VCaP (cell line): ENCODE data around the gene YARS2.
"Not testable (repeated sequence)": the region's sequence is repeated elsewhere in the genome, so short reads cannot be mapped to it uniquely, and the experiment has no call there.

Experiments
- H3K27ac ChIP-seq: fragments of 450-650 bp; 2 replicates; pipeline ENCODE4 v1.5.1; 2017
- TF ChIP-seq, protein P1 (sequence below): fragments of 450-650 bp; conservative IDR thresholded peaks from 2 replicates; pipeline ENCODE4 v1.5.1; 2017; ENCODE audit warnings: mild to moderate bottlenecking, moderate library complexity

Gene YARS2

DNA sequence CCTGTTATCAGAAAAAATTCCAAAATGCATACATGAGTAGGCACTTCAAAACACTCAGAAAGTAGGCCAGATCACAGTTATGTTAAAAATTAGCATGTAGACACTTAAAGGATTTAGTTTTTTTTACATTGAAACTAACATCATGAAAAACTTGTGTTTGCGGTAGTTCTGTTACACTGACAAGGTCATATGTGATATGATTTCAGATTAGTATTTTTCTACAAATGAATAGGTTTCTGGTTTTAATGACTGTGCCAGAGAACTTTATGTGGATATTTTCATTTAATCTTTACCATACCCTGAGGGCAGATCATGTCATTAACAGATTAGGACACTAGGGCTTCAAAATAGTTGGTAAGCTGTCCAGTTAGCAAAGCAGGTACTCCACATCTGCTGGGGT is 20.7 kb downstream of the YARS2 start:
- TF ChIP-seq, protein P1, sequence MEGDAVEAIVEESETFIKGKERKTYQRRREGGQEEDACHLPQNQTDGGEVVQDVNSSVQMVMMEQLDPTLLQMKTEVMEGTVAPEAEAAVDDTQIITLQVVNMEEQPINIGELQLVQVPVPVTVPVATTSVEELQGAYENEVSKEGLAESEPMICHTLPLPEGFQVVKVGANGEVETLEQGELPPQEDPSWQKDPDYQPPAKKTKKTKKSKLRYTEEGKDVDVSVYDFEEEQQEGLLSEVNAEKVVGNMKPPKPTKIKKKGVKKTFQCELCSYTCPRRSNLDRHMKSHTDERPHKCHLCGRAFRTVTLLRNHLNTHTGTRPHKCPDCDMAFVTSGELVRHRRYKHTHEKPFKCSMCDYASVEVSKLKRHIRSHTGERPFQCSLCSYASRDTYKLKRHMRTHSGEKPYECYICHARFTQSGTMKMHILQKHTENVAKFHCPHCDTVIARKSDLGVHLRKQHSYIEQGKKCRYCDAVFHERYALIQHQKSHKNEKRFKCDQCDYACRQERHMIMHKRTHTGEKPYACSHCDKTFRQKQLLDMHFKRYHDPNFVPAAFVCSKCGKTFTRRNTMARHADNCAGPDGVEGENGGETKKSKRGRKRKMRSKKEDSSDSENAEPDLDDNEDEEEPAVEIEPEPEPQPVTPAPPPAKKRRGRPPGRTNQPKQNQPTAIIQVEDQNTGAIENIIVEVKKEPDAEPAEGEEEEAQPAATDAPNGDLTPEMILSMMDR = no peak
- H3K27ac ChIP-seq = no peak overlapping the region

DNA sequence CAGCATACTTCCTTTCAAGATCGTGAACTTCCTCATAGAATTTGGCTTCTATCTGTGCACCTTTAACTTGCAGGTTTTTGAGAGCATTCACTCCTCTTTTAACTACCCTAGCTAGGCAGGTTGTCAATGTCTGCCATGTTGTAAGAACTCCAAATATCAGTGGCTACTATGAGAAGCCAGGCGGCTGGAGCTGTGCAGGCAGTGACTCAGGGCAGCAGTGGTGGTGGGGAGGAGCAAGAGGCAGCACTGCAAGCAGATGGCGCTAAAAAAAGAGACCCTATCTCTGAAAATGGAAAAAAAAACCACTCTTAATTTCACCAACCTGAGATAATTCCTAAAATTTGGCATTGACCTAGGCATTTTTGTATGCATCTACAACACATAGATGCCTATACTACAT is 28.5 kb downstream of the YARS2 start:
- no peak overlapping the region for H3K27ac ChIP-seq
- TF ChIP-seq, protein P1 = no peak

DNA sequence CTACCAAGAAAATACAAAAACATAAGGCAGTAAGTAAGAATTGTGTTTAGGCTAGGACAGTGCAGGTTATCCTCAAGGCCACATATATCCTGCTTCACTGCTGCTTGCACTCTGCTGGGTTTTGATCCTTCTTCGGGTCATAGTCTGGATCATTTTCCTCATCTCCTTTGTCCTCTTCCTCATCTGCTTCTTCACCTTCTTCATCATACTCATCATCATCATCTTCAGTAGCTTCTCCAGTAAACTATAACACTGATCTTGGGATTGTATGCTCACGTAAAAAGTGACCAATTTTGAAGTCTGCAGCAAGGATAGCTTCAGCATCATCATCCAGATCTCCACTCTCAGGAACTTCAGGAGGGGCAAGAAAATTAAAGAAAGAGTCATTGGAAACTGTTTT is 29.4 kb downstream of the YARS2 start:
- H3K27ac ChIP-seq = no peak overlapping the region
- TF ChIP-seq, protein P1 = no peak

DNA sequence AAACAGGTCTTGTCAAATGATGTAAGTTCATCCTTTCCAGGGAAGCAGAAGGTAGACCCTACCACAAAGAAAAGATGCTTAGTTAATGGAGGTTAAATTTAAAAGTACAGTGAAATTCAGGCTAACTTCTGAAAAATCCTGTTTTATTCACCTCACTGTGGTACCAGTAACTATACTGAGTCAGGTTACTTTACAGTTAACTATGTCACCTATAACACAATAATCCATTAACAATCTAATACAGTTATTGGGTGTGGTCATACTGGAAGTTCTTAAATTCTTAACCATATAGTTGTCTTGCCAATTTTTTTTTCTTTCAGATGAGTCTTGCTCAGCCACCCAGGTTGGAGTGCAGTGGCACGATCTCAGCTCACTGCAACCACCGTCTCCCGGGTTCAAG is 30.4 kb downstream of the YARS2 start:
- not testable (repeated sequence) for H3K27ac ChIP-seq

DNA sequence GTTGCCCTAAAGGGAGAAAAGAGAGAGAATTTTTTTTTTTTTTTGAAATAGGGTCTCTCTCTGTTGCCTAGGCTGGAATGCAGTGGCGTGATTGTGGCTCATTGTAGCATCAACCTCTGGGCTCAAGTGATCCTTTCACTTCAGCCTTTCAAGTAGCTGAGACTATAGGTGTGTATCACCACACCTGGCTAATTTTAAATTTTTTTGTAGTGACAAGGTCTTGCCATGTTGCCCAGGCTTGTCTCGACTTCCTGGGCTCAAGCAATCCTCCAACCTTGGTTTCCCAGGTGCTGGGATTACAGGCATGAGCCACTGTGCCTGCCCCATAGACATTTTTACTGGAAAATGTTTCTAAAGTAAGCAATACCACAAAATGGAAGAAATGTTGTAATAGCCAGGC is 36.8 kb downstream of the YARS2 start:
- TF ChIP-seq, protein P1 = no peak

DNA sequence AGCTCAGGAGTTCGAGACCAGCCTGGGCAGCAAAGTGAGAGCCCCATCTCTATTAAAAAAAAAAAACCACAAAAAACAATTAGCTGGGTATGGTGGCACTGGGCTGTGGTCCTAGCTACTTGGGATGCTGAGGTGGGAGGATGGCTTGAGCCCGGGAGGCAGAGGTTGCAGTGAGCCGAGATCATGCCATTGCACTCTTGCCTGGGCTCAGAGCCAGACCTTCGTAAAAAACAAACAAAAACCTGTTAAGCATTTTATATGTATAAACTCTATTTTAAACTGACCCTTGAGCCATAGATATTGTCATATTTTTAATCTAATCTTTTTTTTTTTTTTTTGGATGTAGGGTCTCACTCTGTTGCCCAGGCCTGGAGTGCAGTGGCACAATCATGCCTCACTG is 40.9 kb downstream of the YARS2 start:
- TF ChIP-seq, protein P1 = no peak
- H3K27ac ChIP-seq = no peak overlapping the region

More for the DNA sequence above, 36.8 kb downstream of the YARS2 start:
- no peak overlapping the region for H3K27ac ChIP-seq

DNA sequence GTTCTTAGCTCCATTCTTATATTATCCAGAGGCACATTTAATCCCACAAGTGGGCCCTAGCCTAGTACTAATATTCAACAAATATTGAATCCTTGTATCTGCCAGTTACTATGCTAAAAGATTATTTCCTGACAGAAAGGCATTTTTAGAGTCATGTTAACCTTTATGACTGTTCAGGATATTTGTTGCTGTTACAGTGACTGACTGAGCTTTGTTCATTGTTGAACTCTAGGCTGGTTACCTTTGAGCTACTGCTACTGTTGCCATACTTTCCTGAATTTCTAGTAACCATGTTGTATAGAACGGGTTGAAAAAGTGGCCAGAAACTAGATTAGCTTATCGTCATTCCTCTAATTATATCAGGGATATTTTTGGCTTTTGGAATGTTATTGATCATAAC is 46.8 kb downstream of the YARS2 start:
- TF ChIP-seq, protein P1 = no peak

DNA sequence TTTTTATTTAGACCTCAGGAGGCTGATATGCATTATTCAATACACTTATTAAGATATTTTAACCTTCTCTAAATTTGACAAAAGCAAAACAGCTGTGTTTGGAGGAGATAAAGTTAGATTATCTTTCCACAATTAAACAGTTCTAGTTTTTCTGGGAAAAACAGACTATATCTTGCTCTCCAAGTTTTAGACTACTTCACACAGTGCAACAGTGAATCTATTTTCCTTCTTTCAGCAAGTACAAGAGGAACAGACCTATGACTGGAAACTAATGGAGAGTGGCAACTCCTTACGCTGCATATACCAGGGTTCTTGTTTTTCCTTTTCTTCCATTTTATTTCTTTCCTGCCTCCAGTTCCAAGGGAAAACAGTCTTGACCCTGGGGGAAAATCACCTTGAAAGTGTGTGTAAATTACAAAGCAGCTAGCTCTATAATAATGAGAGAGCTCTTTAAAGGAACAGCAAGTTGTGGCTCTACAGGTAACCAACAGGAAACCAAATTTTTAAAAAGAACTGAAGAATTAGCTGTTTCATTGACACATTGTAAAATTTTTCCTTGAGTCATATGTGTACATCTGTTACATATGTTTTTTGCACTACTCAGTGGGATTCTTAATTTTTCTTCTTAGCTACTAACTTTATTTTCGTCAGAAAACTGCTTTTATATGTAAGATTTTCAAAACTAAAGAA is 49.2 kb downstream of the YARS2 start:
- TF ChIP-seq, protein P1 = no peak
- H3K27ac ChIP-seq = no peak overlapping the region

More for the DNA sequence above, 46.8 kb downstream of the YARS2 start:
- no peak overlapping the region for H3K27ac ChIP-seq
